Stimulated activated naive CD8-positive, alpha-beta T cell treated with anti-CD3 and anti-CD28 coated beads, Interleukin-15, amount 100 ng/mL, for 72 hours (primary cell): Measurements from ENCODE around the gene KLHL29.

ENCODE experiments used
- ATAC-seq: fragments of 150-1000 bp; cut with Tn5 transposase; 2 replicates; pipeline ENCODE4 v1.10.0; 2021; ENCODE audit warnings: mild to moderate bottlenecking, moderate library complexity
- DNase-seq, 2 donors: peaks; one replicate each; pipeline ENCODE4 v3.0.0; 2021 to 2022
- H3K27ac Mint-ChIP-seq, 2 donors: one replicate each; pipeline ENCODE4 v1.8.0; 2022; ENCODE audit warnings: mild to moderate bottlenecking in 2 of 2, mixed read lengths in 2 of 2, moderate library complexity in 2 of 2
- H3K27me3 Mint-ChIP-seq: one replicate; pipeline ENCODE4 v1.8.0; 2022; ENCODE audit warnings: mixed read lengths
- H3K4me1 Mint-ChIP-seq: one replicate; pipeline ENCODE4 v1.8.0; 2022; ENCODE audit warnings: mild to moderate bottlenecking, mixed read lengths
- H3K4me3 Mint-ChIP-seq, 2 donors: one replicate each; pipeline ENCODE4 v1.8.0; 2022; ENCODE audit warnings: mild to moderate bottlenecking in 2 of 2, mixed read lengths in 2 of 2, moderate library complexity in 1 of 2
- H3K9me3 Mint-ChIP-seq, 2 donors: one replicate each; pipeline ENCODE4 v1.8.0; 2022; ENCODE audit warnings: mixed read lengths in 2 of 2

KLHL29 gene

GRCh38 chr2:23518481-23519333, 133.7 kb downstream of the KLHL29 start:
- Mint-ChIP-seq H3K4me3 (no peak overlapping the region), H3K27me3 (peaks cover 13% of the 10 kb centered on the region), H3K27ac (peak overlapping the region in 1 of 2 donors; percentile 12), H3K4me1 (no peaks in the 10 kb centered on the region), H3K9me3 (no peaks in the 10 kb centered on the region)
- ATAC-seq (peak; percentile 15), DNase-seq (no peak)

- peak; percentile 5 for ATAC-seq
- no peak for DNase-seq
- no peaks in the 10 kb centered on the region for H3K9me3 Mint-ChIP-seq
- no peaks in the 10 kb centered on the region for H3K4me1 Mint-ChIP-seq
- no peak overlapping the region for H3K4me3 Mint-ChIP-seq
- H3K27ac Mint-ChIP-seq: no peak overlapping the region
- H3K27me3 Mint-ChIP-seq: peaks cover 18% of the 10 kb centered on the region
Measured at GRCh38 chr2:23519334-23519651, 134.3 kb downstream of the KLHL29 start.

- Mint-ChIP-seq H3K27me3 (peaks cover 16% of the 10 kb centered on the region), H3K4me1 (peaks cover 6% of the 10 kb centered on the region), H3K4me3 (no peak overlapping the region), H3K27ac (no peak overlapping the region), H3K9me3 (no peaks in the 10 kb centered on the region)
- DNase-seq: no peak
- ATAC-seq: no peak
Measured at GRCh38 chr2:23520256-23520655, 135.3 kb downstream of the KLHL29 start.

GRCh38 chr2:23521060-23521459, 136.1 kb downstream of the KLHL29 start:
- Mint-ChIP-seq H3K9me3 (no peaks in the 10 kb centered on the region), H3K4me1 (peaks cover 10% of the 10 kb centered on the region), H3K27ac (no peak overlapping the region), H3K4me3 (no peak overlapping the region), H3K27me3 (peaks cover 12% of the 10 kb centered on the region)
- ATAC-seq (no peak), DNase-seq (no peak)

DNA sequence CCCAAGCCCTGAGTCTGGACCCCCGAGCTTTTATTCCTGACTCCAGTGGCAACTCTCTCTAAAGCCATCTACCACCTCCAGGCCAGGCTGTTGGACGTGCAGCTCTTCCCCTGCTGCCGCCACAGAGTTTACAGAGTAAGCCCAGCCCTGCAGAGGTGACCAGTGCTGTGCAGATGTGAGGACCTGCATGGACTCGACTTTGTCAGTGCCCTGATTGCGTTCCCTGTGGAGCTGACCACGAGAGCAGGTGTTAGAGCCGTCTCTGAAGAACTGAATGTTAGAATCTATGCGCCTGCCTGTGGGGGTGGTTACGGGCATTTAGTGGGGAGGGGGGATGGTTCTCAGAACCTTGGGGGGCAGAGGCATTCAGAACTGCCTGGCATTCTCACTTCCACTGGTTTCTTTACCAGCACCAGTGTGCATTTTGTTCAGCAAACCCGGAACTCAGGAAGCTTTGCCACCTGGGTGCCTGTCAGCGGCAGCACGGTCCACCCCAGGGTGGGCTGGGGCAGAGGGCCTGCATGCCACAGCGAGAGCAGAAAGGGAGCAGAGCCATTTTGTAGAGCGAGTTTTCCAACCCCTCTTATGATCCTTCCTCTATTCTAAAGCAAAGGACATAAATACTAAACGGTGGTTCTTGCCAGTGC, 137.9 kb downstream of the KLHL29 start:
- Mint-ChIP-seq H3K4me3 (no peak overlapping the region), H3K27ac (no peak overlapping the region), H3K27me3 (peaks cover 12% of the 10 kb centered on the region), H3K4me1 (peaks cover 18% of the 10 kb centered on the region), H3K9me3 (no peaks in the 10 kb centered on the region)
- no peak for ATAC-seq
- no peak for DNase-seq

- Mint-ChIP-seq H3K27me3 (peaks cover 12% of the 10 kb centered on the region), H3K4me1 (peaks cover 18% of the 10 kb centered on the region), H3K27ac (no peak overlapping the region), H3K4me3 (no peak overlapping the region), H3K9me3 (no peaks in the 10 kb centered on the region)
- DNase-seq: no peak
- ATAC-seq: no peak
Measured at GRCh38 chr2:23523373-23524260, 138.6 kb downstream of the KLHL29 start.

DNA sequence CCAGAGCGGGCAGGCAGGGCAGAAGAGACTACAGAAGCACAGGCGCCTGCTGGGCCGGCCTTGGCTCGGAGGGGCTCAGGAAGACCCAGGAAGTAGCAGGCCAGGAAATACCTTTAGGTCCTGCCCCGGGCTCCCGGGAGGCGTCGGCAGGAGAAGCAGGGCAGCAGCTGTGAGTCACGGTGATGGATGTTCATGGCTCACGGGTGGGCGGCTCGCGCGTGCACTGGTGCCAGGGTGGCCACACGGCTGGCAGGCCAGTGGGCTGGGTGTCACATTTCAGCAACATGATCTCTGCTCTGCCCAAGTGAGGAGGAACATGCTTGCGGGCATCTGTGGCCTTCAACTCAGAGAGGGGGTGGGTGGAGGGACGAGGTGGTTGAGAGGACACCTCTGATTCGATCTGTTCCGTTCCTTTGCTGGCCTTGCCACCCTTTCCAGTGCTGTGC, 139.3 kb downstream of the KLHL29 start:
- H3K9me3 Mint-ChIP-seq: no peaks in the 10 kb centered on the region
- no peak for DNase-seq
- H3K27ac Mint-ChIP-seq: no peak overlapping the region
- peaks cover 18% of the 10 kb centered on the region for H3K4me1 Mint-ChIP-seq
- peaks cover 12% of the 10 kb centered on the region for H3K27me3 Mint-ChIP-seq
- no peak for ATAC-seq
- no peak overlapping the region for H3K4me3 Mint-ChIP-seq

- H3K27ac Mint-ChIP-seq: no peak overlapping the region
- H3K27me3 Mint-ChIP-seq: peaks cover 12% of the 10 kb centered on the region
Measured at GRCh38 chr2:23525137-23525765, 140.3 kb downstream of the KLHL29 start.

DNA sequence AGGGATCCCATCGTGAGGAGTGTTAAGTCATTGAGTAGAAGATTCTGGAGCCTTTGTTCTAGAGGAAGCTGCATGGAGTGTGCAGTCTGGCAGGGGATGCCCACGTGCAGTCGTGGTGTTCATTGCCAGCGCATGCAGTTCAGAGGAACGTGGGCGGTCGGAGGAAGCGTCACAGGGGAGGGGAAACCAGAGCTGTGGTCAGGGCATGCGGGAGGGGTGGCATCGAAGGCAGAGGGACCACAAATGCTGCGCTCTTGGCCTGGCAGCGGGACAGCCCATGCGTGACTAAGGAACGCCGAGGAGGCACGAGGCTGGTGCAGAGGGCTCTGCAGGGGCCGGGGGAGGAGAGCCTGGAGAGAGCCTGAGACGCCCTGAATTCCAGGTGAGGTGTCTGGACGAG, 141.1 kb downstream of the KLHL29 start:
- Mint-ChIP-seq H3K9me3 (no peaks in the 10 kb centered on the region), H3K27me3 (peaks cover 12% of the 10 kb centered on the region), H3K4me3 (no peak overlapping the region), H3K27ac (no peak overlapping the region), H3K4me1 (peaks cover 23% of the 10 kb centered on the region)
- DNase-seq (peak; percentile 31 to 46), ATAC-seq (peak; percentile 71)

More at GRCh38 chr2:23525137-23525765, 140.3 kb downstream of the KLHL29 start:
- no peak for DNase-seq
- no peaks in the 10 kb centered on the region for H3K9me3 Mint-ChIP-seq
- H3K4me3 Mint-ChIP-seq: no peak overlapping the region
- ATAC-seq: no peak
- H3K4me1 Mint-ChIP-seq: peaks cover 18% of the 10 kb centered on the region

- no peak overlapping the region for H3K27ac Mint-ChIP-seq
Measured at GRCh38 chr2:23526835-23527790, 142.1 kb downstream of the KLHL29 start.

DNA sequence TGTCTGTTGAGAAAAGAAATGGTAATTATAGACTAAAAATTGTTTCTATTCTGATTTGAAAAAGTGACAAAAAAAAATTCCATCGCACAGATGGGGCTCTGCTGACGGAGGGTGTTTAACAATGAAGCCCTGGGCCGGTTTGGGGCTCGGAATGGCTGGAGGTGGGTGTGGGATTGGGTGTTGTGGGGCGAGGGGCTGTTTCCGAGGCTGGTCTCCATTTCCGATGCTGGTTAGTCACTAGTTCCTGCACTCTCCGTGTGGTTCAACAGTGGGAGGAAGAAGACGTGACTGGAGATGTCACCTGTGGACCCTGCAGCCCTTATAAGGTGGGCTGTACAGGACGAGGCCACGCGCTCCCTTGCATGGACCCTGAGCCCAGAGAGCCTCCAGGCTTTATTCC, 143.2 kb downstream of the KLHL29 start:
- H3K27me3 Mint-ChIP-seq: peaks cover 12% of the 10 kb centered on the region
- no peak for ATAC-seq
- no peak overlapping the region for H3K4me3 Mint-ChIP-seq
- no peak overlapping the region for H3K27ac Mint-ChIP-seq
- H3K4me1 Mint-ChIP-seq: peaks cover 43% of the 10 kb centered on the region
- H3K9me3 Mint-ChIP-seq: no peaks in the 10 kb centered on the region
- DNase-seq: no peak

More at GRCh38 chr2:23526835-23527790, 142.1 kb downstream of the KLHL29 start:
- DNase-seq: no peak
- no peak overlapping the region for H3K4me3 Mint-ChIP-seq
- peaks cover 12% of the 10 kb centered on the region for H3K27me3 Mint-ChIP-seq
- no peak for ATAC-seq
- no peaks in the 10 kb centered on the region for H3K9me3 Mint-ChIP-seq
- H3K4me1 Mint-ChIP-seq: peaks cover 33% of the 10 kb centered on the region

DNA sequence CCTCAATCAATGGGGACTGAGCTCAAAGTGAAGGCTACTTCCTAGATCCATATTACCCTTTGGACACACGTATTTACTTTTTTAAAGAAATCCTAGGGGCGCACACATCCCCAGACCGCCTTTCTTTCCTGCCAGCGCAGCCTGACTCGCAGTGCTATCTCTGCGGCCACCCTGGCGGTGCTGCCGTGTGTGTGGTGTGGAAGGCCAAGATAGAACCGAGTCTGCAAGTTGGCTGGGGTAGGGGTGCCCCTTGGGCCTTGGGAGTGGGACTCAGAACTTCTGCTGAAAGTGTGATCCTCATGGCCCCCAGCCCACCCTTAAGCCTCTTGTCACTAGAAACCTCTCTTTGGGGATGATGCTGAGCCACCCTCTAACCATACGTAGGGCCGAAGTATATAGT, 143.7 kb downstream of the KLHL29 start:
- ATAC-seq: no peak
- H3K9me3 Mint-ChIP-seq: no peaks in the 10 kb centered on the region

GRCh38 chr2:23529659-23530058, 144.7 kb downstream of the KLHL29 start:
- H3K27ac Mint-ChIP-seq: no peak overlapping the region
- ATAC-seq (no peak), DNase-seq (no peak)
- H3K4me1 Mint-ChIP-seq: peaks cover 58% of the 10 kb centered on the region
- H3K9me3 Mint-ChIP-seq: no peaks in the 10 kb centered on the region
- H3K4me3 Mint-ChIP-seq: no peak overlapping the region
- peaks cover 3% of the 10 kb centered on the region for H3K27me3 Mint-ChIP-seq

More for the DNA sequence above, 143.7 kb downstream of the KLHL29 start:
- H3K27ac Mint-ChIP-seq: no peak overlapping the region
- peaks cover 48% of the 10 kb centered on the region for H3K4me1 Mint-ChIP-seq
- DNase-seq: no peak
- H3K27me3 Mint-ChIP-seq: peaks cover 12% of the 10 kb centered on the region
- no peak overlapping the region for H3K4me3 Mint-ChIP-seq

DNA sequence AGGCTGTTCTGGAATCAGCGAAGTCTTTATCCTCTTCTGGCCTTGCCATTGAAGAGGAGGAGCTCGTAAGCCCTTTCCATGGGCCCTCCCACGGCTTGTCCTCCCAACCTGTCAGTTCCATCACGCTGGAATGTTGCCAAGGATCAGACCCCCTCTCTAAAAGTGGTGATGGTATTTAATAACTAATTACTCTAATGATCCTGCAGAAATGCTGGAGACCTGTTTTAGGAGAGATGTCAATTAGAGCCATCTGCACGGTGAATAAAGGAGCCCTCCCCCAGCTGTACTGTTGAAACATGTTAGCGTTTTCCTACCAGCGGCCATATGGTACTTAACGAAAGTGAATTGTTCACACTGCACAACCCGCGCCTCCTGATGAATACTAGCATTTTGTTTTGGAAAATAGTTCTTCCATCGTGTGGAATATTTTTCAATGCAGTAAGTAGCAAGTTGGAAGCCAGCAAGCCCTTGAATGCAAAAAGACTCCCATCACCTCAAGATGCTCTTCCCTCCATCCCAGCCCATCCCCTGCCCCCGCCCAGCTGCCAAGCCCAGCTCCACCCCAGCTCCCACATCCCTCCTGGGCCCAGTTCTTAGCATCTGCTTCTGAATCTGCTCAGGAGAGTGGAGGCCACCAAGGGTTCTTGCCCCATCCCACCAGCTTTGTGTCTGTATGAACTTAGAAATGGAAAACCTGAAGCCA, 145.4 kb downstream of the KLHL29 start:
- DNase-seq (no peak), ATAC-seq (no peak)
- Mint-ChIP-seq H3K27me3 (no peaks in the 10 kb centered on the region), H3K4me3 (no peak overlapping the region), H3K27ac (no peak overlapping the region), H3K9me3 (no peaks in the 10 kb centered on the region), H3K4me1 (peaks cover 59% of the 10 kb centered on the region)
